Astrocyte of the hippocampus (primary cell): ENCODE data around the gene WARS2.

Experiments used
- DNase-seq: peaks from one replicate; pipeline ENCODE4 v3.0.0; 2011; ENCODE audit warnings: low read depth, low spot score

WARS2 gene

GRCh38 chr1:118999348-119000071 lies 140.9 kb downstream of the WARS2 start:
- DNase-seq: no peak

GRCh38 chr1:118998171-118998570 lies 142.3 kb downstream of the WARS2 start:
- DNase-seq: no peak

- no peak for DNase-seq
Measured at GRCh38 chr1:118997225-118997624, 143.2 kb downstream of the WARS2 start.

GRCh38 chr1:118995312-118996016 lies 145.0 kb downstream of the WARS2 start:
- no peak for DNase-seq

GRCh38 chr1:118993700-118994026 lies 146.8 kb downstream of the WARS2 start:
- DNase-seq: no peak

- DNase-seq: no peak
Measured at GRCh38 chr1:118992868-118993699, 147.4 kb downstream of the WARS2 start.

- no peak for DNase-seq
Measured at GRCh38 chr1:118992237-118992825, 148.1 kb downstream of the WARS2 start.

GRCh38 chr1:118991448-118991847 lies 149.0 kb downstream of the WARS2 start:
- no peak for DNase-seq

GRCh38 chr1:118990513-118991152 lies 149.8 kb downstream of the WARS2 start:
- DNase-seq: no peak

GRCh38 chr1:118989878-118990378 lies 150.5 kb downstream of the WARS2 start:
- no peak for DNase-seq

GRCh38 chr1:118989006-118989815 lies 151.2 kb downstream of the WARS2 start:
- DNase-seq: no peak

GRCh38 chr1:118988186-118989005 lies 152.1 kb downstream of the WARS2 start, which contains the start of gene TBX15:
Gene TBX15, minus strand, starts transcription at chr1:118988343. Its CDS starts 548 bp downstream, at chr1:118987795.
- DNase-seq: no peak

GRCh38 chr1:118987468-118988185 lies 152.8 kb downstream of the WARS2 start:
- DNase-seq: peak; percentile 40

- no peak for DNase-seq
Measured at GRCh38 chr1:118986555-118987467, 153.6 kb downstream of the WARS2 start.

- DNase-seq: no peak
Measured at GRCh38 chr1:118985640-118986554, 154.6 kb downstream of the WARS2 start.

- DNase-seq: no peak
Measured at GRCh38 chr1:118984722-118985639, 155.5 kb downstream of the WARS2 start.
